Breast epithelium (tissue), 4 donors: ENCODE results near the gene TESK2. TPM values are rescaled to one million over a fixed set of nuclear protein-coding genes. Genes with fewer than 3 reads are reported as not detected.
A peak's percentile ranks its signal among the peaks of the same experiment; 100 is the strongest.

Experiments used
- DNase-seq, 2 donors: peaks; one replicate each; pipeline ENCODE4 v3.0.0-alpha.2; 2019; ENCODE audit warnings: low spot score in 2 of 2
- H3K27ac ChIP-seq, 2 donors: fragments of 200-600 bp; sonication (generic) in 1 of 2; one replicate each; pipeline ENCODE4 v1.5.1; 2016 to 2019; ENCODE audit warnings: mild to moderate bottlenecking in 1 of 2
- H3K27me3 ChIP-seq, 2 donors: fragments of 200-600 bp; sonication (generic) in 1 of 2; one replicate each; pipeline versions ENCODE4 v1.5.1 to v1.6.0; 2017 to 2019; ENCODE audit warnings: control low read depth in 1 of 2, mild to moderate bottlenecking in 1 of 2
- H3K36me3 ChIP-seq: fragments of 200-600 bp; one replicate; pipeline ENCODE4 v1.5.1; 2019
- H3K4me1 ChIP-seq, 2 donors: fragments of 200-600 bp; sonication (generic); one replicate each; pipeline ENCODE4 v1.5.1; 2016 to 2019; ENCODE audit warnings: control low read depth in 1 of 2
- H3K4me3 ChIP-seq, 3 donors: fragments of 200-600 bp; sonication (generic); 1 replicate in 2 of 3; 2 replicates in 1 of 3; pipeline ENCODE4 v1.5.1; 2016 to 2019; ENCODE audit warnings: mild to moderate bottlenecking in 3 of 3, moderate library complexity in 2 of 3
- H3K9me3 ChIP-seq, 2 donors: fragments of 200-600 bp; sonication (generic) in 1 of 2; one replicate each; pipeline ENCODE4 v1.5.1; 2016 to 2019; ENCODE audit warnings: control low read depth in 1 of 2
- CTCF ChIP-seq, 3 donors: fragments of 450-650 bp; IDR thresholded peaks; one replicate each; pipeline ENCODE4 v1.5.1; 2016 to 2017; ENCODE audit warnings: antibody characterized with exemption in 3 of 3, mild to moderate bottlenecking in 3 of 3, moderate library complexity in 3 of 3
- POLR2A ChIP-seq: fragments of 450-650 bp; IDR thresholded peaks from one replicate; pipeline ENCODE4 v1.6.1; 2016; ENCODE audit warnings: antibody characterized with exemption, mild to moderate bottlenecking, moderate library complexity
- POLR2AphosphoS5 ChIP-seq, 3 donors: sonication (generic); formaldehyde crosslinking; IDR thresholded peaks; one replicate each; pipeline ENCODE4 v1.6.1; 2017; ENCODE audit warnings: antibody characterized with exemption in 3 of 3
- intact Hi-C: fragments of 100-400 bp; cut with DNase I; formaldehyde crosslinking; loops from one replicate; pipeline ENCODE4 v1.15.1; 2023; ENCODE audit warnings: low total_unique reads
- total RNA-seq, 3 donors: library from RNA; depleted of rRNA; stranded (reverse); fragments of >200 nt; gene quantifications; one replicate each; pipeline ENCODE4 v1.1.0, GENCODE V29; 2016

Gene TESK2
- total RNA-seq, 3 donors from 2014 or later: 6.2 to 19.2 (median 11.1) TPM

- TF ChIP-seq POLR2AphosphoS5 (IDR thresholded peaks at IDR 0.05) (no peak), POLR2A (no peak), CTCF (IDR thresholded peaks at IDR 0.05) (no peak)
- Histone ChIP-seq H3K9me3 (no peaks in the 10 kb centered on the region), H3K27ac (no peak overlapping the region), H3K4me1 (no peaks in the 10 kb centered on the region), H3K36me3 (no peaks in the 10 kb centered on the region), H3K4me3 (no peak overlapping the region), H3K27me3 (no peaks in the 10 kb centered on the region)
- intact Hi-C loops: loop anchor here (10.0 kb wide), 1 partner anchor 140 kb away; the partner anchor contains the start of gene TESK2
- DNase-seq: no peak
Measured at GRCh38 chr1:45354838-45355237, 136.1 kb downstream of the TESK2 start.

GRCh38 chr1:45353685-45354084 is 137.3 kb downstream of the TESK2 start:
- intact Hi-C loops: loop anchor here (10.0 kb wide), 1 partner anchor 141 kb away; the partner anchor contains the start of gene TESK2
- Histone ChIP-seq H3K4me3 (no peak overlapping the region), H3K27ac (no peak overlapping the region), H3K4me1 (no peaks in the 10 kb centered on the region), H3K9me3 (no peaks in the 10 kb centered on the region), H3K36me3 (no peaks in the 10 kb centered on the region), H3K27me3 (no peaks in the 10 kb centered on the region)
- TF ChIP-seq POLR2AphosphoS5 (IDR thresholded peaks at IDR 0.05): no peak
- DNase-seq: no peak

GRCh38 chr1:45351508-45351907 is 139.5 kb downstream of the TESK2 start:
- Histone ChIP-seq H3K27me3 (no peaks in the 10 kb centered on the region), H3K27ac (no peak overlapping the region), H3K4me1 (no peaks in the 10 kb centered on the region), H3K9me3 (no peaks in the 10 kb centered on the region), H3K4me3 (no peak overlapping the region), H3K36me3 (no peaks in the 10 kb centered on the region)
- intact Hi-C loops: loop anchor here (10.0 kb wide), 1 partner anchor 143 kb away; the partner anchor contains the start of gene TESK2
- DNase-seq: no peak
- TF ChIP-seq POLR2A (no peak), POLR2AphosphoS5 (IDR thresholded peaks at IDR 0.05) (no peak), CTCF (IDR thresholded peaks at IDR 0.05) (no peak)

GRCh38 chr1:45348966-45349677 is 141.8 kb downstream of the TESK2 start:
- Histone ChIP-seq H3K9me3 (no peaks in the 10 kb centered on the region), H3K36me3 (no peaks in the 10 kb centered on the region), H3K4me3 (no peak overlapping the region), H3K27me3 (no peaks in the 10 kb centered on the region), H3K27ac (peak overlapping the region; percentile 80 to 81), H3K4me1 (no peaks in the 10 kb centered on the region)
- peak in 1 of 2 donors; percentile 56 for DNase-seq
- intact Hi-C loops: no loop called here
- TF ChIP-seq POLR2A: no peak
- TF ChIP-seq CTCF (IDR thresholded peaks at IDR 0.05): no peak
- no peak for TF ChIP-seq POLR2AphosphoS5 (IDR thresholded peaks at IDR 0.05)

- Histone ChIP-seq H3K9me3 (no peaks in the 10 kb centered on the region), H3K36me3 (no peaks in the 10 kb centered on the region), H3K4me3 (no peak overlapping the region), H3K4me1 (no peaks in the 10 kb centered on the region), H3K27me3 (no peaks in the 10 kb centered on the region), H3K27ac (peak overlapping the region; percentile 80 to 81)
- TF ChIP-seq POLR2A: no peak
- no peak for TF ChIP-seq POLR2AphosphoS5 (IDR thresholded peaks at IDR 0.05)
- no peak for TF ChIP-seq CTCF (IDR thresholded peaks at IDR 0.05)
- intact Hi-C loops: no loop called here
- DNase-seq: no peak
Measured at GRCh38 chr1:45348609-45348965, 142.4 kb downstream of the TESK2 start.
